GM18507 (cell line): ENCODE measurements around the gene PDXP.

Experiments
- DNase-seq: peaks from one replicate; pipeline ENCODE4 v3.0.0; 2011; ENCODE audit warnings: low read depth; ENCODE audit not compliant: insufficient read length; ENCODE audit errors: extremely low spot score
- FAIRE-seq: peaks from 2 replicates; lab custom pipeline; 2011; peaks lifted over from hg19 to GRCh38; lab: Jason Lieb, UNC

PDXP gene

DNA sequence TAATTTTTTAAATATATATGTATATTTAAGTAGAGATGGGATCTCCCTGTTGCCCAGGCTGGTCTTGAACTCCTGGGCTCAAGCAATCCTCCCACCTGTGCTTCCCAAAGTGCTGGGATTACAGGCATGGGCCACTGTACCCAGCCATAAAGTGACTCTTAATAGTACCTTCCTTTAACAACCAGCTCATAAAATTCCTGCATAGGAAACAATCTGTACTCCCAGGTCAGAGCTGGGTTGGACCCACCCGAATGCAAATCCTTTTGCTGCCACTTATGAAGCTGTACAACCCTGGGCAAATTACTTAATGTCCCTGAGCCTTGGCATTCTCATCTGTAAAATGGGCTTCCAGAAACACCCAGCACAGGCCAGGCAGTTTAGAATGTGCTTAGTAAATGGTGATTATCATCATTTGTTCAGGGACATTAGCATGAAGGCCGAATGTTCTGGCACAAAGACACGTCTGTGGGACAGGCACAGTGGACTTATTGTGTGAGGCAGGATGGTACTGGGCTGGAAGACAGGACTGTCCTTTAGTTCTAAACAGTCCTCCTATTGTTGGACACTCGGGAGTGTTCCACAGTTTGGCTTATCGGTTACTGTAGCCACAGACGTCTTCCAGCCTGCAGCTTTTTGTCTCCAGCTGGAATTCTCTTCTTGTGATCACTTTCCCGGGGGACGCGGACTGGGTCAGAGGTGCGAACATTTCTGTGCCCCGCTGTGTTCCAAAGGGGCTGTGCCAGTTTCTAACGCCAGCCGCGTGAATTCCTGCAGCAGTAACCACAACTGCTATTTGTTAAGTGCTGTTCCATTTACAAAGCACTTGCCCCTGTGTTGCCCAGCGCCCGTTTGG lies 6.0 kb downstream of the PDXP start:
- DNase-seq (no peak), FAIRE-seq (no peak)

- DNase-seq (no peak), FAIRE-seq (no peak)
Measured at GRCh38 chr22:37665487-37665886, 7.0 kb downstream of the PDXP start.

DNA sequence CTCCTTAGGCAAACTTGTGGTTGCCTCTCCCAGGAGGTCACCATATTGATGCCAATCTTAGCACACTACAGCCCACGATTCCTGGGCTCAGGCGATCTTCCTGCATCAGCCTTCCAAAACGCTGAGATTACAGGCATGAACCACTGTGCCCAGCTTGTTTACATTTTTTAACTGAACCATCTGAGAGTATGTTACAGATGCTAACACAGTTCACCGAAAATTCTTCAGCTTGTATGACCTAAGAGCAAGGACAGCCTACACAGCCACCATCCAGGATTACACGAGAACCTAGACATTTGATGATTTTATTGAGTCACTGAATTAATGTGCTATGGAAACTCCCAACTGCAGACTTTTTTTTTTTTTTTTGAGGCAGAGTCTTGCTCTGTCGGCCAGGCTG lies 11.1 kb downstream of the PDXP start:
- DNase-seq (no peak), FAIRE-seq (no peak)

GRCh38 chr22:37672206-37672919 lies 13.8 kb downstream of the PDXP start:
- DNase-seq (no peak), FAIRE-seq (no peak)

GRCh38 chr22:37672920-37673455 lies 14.5 kb downstream of the PDXP start:
- DNase-seq (no peak), FAIRE-seq (no peak)

- FAIRE-seq (no peak), DNase-seq (no peak)
Measured at GRCh38 chr22:37674248-37674647, 15.7 kb downstream of the PDXP start.

- peak; percentile 93 for FAIRE-seq
- DNase-seq: peak; percentile 71
Measured at GRCh38 chr22:37674951-37675929, 16.7 kb downstream of the PDXP start, which contains the start of gene LGALS1. LGALS1 (plus strand) TSS chr22:37675636; CDS start chr22:37675703, 67 bp downstream.

DNA sequence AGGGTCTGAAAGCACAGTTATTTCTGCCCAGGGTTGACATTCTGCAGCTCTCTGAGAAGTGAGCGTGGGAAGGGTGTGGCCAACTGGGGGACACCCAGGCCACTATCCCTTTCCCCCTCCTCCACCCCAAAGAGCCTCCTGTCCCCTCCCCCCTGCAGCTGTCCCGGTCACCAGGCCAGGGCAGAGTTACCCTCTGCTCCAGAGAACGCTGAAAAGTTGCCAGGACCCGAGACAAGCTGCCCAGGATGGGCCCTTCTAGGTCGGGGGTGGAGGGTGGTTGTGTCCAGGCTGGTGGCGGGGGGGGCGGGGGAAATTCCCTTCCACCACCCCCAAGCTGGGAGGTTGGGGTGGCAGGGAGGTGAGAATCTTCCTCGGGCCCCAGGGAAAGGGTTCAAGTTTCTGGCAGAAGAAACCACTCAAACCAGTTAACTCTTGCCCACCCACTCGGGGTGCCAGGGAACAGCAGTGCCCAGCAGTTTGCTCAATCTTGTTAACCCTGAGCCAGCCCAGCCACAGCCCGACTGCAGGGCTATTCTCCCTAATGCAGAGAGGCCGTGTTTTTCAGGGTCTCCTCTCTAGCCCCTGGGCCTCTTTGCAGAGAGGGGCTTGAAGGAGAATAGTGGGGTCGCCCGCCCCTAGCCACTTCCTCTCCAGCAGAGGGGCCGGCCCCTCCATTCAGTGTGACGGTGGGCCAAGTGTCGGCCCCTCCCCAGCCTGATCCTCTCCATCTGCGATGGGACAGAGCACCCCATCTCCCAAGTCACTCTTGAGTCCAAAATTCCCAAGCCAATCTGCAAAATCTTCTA lies 17.6 kb downstream of the PDXP start:
- DNase-seq (no peak), FAIRE-seq (peak; percentile 49)

- FAIRE-seq (peak; percentile 86), DNase-seq (no peak)
Measured at GRCh38 chr22:37676736-37677492, 18.4 kb downstream of the PDXP start.

DNA sequence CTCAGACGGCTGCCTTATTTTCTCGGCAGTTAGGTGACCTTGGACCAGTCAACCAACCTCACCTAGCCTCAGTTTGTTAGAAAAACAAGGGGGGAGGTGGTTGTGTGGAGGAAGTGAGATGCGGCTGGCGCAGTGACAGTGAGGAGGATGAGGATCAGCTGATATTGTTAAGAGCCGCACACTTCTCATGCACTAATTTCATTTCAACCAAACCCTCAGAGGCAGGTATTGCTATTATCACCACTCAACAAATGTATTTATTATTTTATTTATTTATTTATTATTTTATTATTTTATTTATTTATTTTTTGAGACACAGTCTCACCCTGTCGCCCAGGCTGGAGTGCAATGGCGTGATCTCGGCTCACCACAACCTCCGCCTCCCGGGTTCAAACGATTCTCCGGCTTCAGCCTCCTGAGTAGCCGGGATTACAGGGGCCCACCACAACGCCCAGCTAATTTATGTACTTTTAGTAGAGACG lies 19.0 kb downstream of the PDXP start:
- DNase-seq: no peak
- FAIRE-seq: no peak

GRCh38 chr22:37678372-37678771 lies 19.8 kb downstream of the PDXP start:
- no peak for FAIRE-seq

DNA sequence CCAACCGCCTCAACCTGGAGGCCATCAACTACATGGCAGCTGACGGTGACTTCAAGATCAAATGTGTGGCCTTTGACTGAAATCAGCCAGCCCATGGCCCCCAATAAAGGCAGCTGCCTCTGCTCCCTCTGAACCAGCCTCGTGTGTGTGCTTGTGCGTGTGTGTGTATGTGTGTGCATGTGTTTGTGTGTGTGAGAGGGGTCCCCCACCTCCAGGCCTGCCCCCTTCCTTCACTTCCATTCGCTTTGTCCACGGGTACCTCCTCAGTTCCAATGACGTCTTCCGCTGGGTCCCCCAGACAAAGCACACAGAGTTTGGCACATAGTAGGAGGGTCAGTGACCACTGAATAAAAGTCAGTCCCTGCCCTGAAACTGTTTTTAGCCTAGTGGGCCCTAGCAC lies 21.1 kb downstream of the PDXP start:
- DNase-seq (no peak), FAIRE-seq (no peak)

More at GRCh38 chr22:37678372-37678771, 19.8 kb downstream of the PDXP start:
- DNase-seq: no peak

DNA sequence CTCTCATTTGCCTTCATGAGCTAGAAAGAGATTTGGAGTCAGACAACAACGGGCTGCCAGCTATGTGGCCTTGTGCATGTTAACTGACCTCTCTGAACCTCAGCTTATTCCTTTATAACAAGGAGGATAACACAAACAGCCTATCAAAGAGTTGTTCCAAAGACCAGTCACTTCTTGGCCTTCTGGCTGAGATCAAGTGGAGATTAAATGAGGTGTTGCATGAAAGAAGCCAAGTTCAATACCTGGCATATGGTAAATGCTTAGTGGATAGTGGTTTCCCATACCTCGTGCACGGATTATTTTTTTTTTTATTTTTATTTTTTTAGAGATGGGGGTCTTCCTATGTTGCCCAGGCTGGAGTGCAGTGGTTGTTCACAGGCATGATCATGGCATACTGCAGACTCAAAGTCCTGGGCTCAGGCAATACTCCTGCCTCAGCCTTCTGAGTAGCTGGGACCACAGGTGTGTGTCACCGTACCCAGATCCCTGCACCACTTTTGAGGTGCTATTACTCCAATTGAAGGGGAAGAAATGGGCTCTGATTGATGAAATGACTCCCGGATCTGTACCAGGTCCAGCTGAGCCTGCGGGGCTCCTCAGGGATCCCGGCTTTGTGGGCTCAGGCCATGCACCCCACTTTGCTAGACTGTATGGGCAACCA lies 21.8 kb downstream of the PDXP start:
- FAIRE-seq: no peak

DNA sequence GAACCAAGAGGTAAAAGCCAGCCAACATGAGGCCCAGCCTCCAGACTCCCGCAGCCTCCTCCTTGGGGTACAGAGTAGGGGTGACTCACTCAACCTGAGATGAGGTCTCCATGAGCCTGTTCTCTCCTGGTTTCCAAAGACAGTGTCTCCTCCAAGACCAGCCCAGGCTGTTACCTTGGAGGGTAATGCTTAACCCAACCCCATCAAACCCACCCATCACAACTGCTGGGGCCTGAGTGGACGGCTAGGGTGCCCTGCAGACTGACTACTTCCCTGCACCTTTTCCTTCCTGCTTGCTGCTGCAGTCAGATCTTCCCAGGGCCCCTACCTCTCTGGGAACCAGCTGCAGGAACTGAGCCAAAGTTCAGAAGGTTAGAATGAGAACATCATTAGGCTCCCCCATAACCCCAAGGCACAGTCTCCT lies 22.5 kb downstream of the PDXP start:
- FAIRE-seq: no peak
- DNase-seq: no peak

More for the DNA sequence above, 21.8 kb downstream of the PDXP start:
- DNase-seq: no peak

DNA sequence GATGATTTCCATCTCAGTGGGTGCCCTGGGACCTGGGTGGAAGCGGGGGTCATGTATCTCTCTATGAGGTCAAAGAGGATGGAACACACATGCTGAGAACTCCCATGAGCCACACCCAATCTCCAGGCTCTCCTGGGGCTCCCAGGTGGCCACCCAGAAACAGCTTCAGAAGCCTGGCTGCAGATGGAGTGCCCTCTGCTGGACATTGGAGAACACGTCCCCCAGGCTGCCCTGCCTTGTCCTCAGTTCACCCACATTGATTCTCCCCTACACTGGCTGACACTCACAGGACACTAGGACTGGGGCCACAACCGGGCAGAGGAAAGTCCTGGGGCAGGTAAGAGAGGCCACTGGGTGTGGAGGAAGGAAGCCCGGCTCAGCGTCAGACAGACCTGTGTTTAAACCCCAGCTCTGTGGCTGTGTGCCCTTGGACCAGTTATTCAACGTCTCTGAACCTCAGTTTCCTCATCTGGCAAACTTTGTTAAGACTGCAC lies 23.1 kb downstream of the PDXP start:
- FAIRE-seq: peak; percentile 76
- DNase-seq: no peak

DNA sequence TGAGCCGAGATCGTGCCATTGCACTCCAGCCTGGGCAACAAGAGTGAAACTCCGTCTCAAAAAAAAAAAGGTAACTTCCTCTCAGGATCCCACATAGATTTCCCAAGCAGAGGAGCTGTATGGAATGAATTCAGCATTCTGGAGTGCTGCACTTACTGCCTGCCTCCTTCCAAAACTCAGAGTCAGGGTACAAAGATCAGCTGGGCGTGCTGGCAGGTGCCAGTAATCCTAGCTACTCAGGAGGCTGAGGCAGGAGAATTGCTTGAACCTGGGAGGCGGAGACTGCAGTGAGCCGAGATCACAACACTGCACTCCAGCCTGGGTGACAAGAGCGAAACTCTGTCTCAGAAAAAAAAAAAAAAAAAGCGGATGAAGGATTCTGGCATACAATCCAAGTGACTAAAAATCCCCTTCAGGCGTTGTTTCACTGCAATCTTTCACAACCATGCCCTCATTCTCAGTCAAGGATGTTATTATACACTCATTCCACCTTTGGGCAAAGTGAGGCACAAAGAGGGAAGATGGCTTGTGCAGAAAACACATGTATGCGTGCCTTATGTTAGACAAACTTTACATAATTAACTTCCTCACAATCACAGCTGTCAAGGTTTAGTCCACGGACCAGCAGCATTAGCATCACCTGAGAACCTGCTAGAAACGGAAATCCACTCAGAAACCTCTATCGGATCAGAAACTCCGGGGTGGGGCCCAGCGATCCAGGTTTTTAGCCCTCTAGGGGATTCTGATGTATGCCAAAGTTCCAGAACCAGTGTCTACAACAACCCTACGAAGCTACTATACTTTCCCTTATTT lies 26.5 kb downstream of the PDXP start:
- DNase-seq: no peak
- no peak for FAIRE-seq
